Aorta (tissue), 5 donors: ENCODE results near the gene LUZP2. TPM values are rescaled to one million over a fixed set of nuclear protein-coding genes. Genes with fewer than 3 reads are reported as not detected.
"Not testable (repeated sequence)": the region's sequence is repeated elsewhere in the genome, so short reads cannot be mapped to it uniquely, and the experiment has no call there.

Experiments
- ATAC-seq: fragments of 200-7000 bp; cut with Tn5 transposase; one replicate; pipeline ENCODE4 v1.9.1; 2022; ENCODE audit warnings: moderate library complexity; ENCODE audit not compliant: low FRiP score
- DNase-seq, 2 donors: peaks; one replicate each; pipeline ENCODE4 v3.0.0-alpha.2; 2020
- H3K27ac ChIP-seq, 2 donors: one replicate each; pipeline ENCODE4 v1.5.1; 2013; ENCODE audit warnings: low read length in 2 of 2, mild to moderate bottlenecking in 2 of 2, moderate library complexity in 2 of 2, control low read depth in 1 of 2, inconsistent platforms in 1 of 2, low read depth in 1 of 2
- H3K27me3 ChIP-seq, 2 donors: one replicate each; pipeline ENCODE4 v1.6.1; 2013; ENCODE audit warnings: control low read depth in 1 of 2, low read length in 1 of 2, mild to moderate bottlenecking in 1 of 2, moderate library complexity in 1 of 2; ENCODE audit not compliant: insufficient read depth in 2 of 2, control insufficient read depth in 1 of 2
- H3K36me3 ChIP-seq, 2 donors: one replicate each; pipeline ENCODE4 v1.6.1; 2013; ENCODE audit warnings: control low read depth in 1 of 2, low read length in 1 of 2, mild to moderate bottlenecking in 1 of 2; ENCODE audit not compliant: insufficient read depth in 2 of 2, control insufficient read depth in 1 of 2
- H3K4me1 ChIP-seq, 2 donors: one replicate each; pipeline ENCODE4 v1.6.1; 2013; ENCODE audit warnings: low read length in 2 of 2, control low read depth in 1 of 2, mild to moderate bottlenecking in 1 of 2, moderate library complexity in 1 of 2; ENCODE audit not compliant: insufficient read depth in 2 of 2, control insufficient read depth in 1 of 2
- H3K4me3 ChIP-seq, 2 donors: one replicate each; pipeline ENCODE4 v1.5.1; 2013; ENCODE audit warnings: low read length in 2 of 2, control low read depth in 1 of 2, mild to moderate bottlenecking in 1 of 2
- H3K9me3 ChIP-seq: one replicate; pipeline ENCODE4 v1.6.1; 2013; ENCODE audit warnings: mild to moderate bottlenecking, low read length; ENCODE audit not compliant: control insufficient read depth
- whole genome bisulfite sequencing, 2 donors: extraction: QIAGEN DNeasy Blood & Tissue Kit; methylation state at CpG; one replicate each; pipeline ENCODE4 v1.1.7; 2013; 5-methylcytosine and 5-hydroxymethylcytosine counted together
- intact Hi-C, 2 donors: fragments of 100-400 bp; cut with DNase I; formaldehyde crosslinking; loops; one replicate each; pipeline versions ENCODE4 v1.14.2 to v1.15.0; 2022
- polyA plus RNA-seq, 2 donors: library from polyadenylated mRNA; stranded (reverse); fragments of 200-250 nt; gene quantifications; one replicate each; pipeline ENCODE4 v1.2.3, GENCODE V29; 2013
- total RNA-seq, 2 donors: library from RNA; stranded (reverse); fragmentation: NEBNext Ultra II Directional; extraction: Animal tissue kit (Norgen Biotek cat#: 25700); gene quantifications; one replicate each; pipeline ENCODE4 v1.2.1, GENCODE V29; 2021
- donor health status: healthy with polysubstance abuse.
- donor health status: Bipolar disorder and iron deficiency.
- donor health status: DM: no; HTN: no; CAD: no.
- donor health status: DM: no; HTN: no; CAD: no.
- donor health status: DM: yes; HTN: yes; CAD: no.

The LUZP2 gene
- total and polyA plus RNA-seq, 4 donors: 0.15 to 0.50 TPM; not detected in 2

GRCh38 chr11:24932110-24933000, 435.5 kb downstream of the LUZP2 start:
- ATAC-seq: no peak
- 58 to 64% methylated on average over 9 of the region's 9 CpGs for WGBS, 2 donors
- Histone ChIP-seq H3K27ac (no peak overlapping the region), H3K4me3 (no peak overlapping the region), H3K4me1 (no peaks in the 10 kb centered on the region), H3K36me3 (no peaks in the 10 kb centered on the region), H3K9me3 (no peaks in the 10 kb centered on the region), H3K27me3 (no peaks in the 10 kb centered on the region)
- DNase-seq: no peak
- intact Hi-C loops: no loop called here

GRCh38 chr11:24934733-24935439, 438.0 kb downstream of the LUZP2 start:
- H3K27ac ChIP-seq: no peak overlapping the region
- no peaks in the 10 kb centered on the region for H3K4me1 ChIP-seq
- DNase-seq (no peak), ATAC-seq (no peak)
- no peaks in the 10 kb centered on the region for H3K36me3 ChIP-seq
- no peaks in the 10 kb centered on the region for H3K27me3 ChIP-seq
- no peaks in the 10 kb centered on the region for H3K9me3 ChIP-seq
- intact Hi-C loops: no loop called here
- WGBS, 2 donors: 32 to 53% methylated on average over 1 of the region's 1 CpG
- no peak overlapping the region for H3K4me3 ChIP-seq

GRCh38 chr11:24944891-24945290, 448.0 kb downstream of the LUZP2 start:
- Histone ChIP-seq H3K36me3 (no peaks in the 10 kb centered on the region), H3K27me3 (no peaks in the 10 kb centered on the region), H3K4me3 (no peak overlapping the region), H3K9me3 (no peaks in the 10 kb centered on the region), H3K27ac (no peak overlapping the region), H3K4me1 (no peaks in the 10 kb centered on the region)
- no peak for ATAC-seq
- intact Hi-C loops: no loop called here
- DNase-seq: no peak
- WGBS, 2 donors: 66 to 75% methylated on average over 3 of the region's 3 CpGs

GRCh38 chr11:24949406-24949805, 452.6 kb downstream of the LUZP2 start:
- H3K27ac ChIP-seq: no peak overlapping the region
- no peak for ATAC-seq
- H3K4me3 ChIP-seq: no peak overlapping the region
- no peak for DNase-seq
- H3K27me3 ChIP-seq: no peaks in the 10 kb centered on the region
- 72 to 77% methylated on average over 5 of the region's 5 CpGs for WGBS, 2 donors
- H3K4me1 ChIP-seq: no peaks in the 10 kb centered on the region
- intact Hi-C loops: no loop called here
- H3K36me3 ChIP-seq: no peaks in the 10 kb centered on the region
- H3K9me3 ChIP-seq: no peaks in the 10 kb centered on the region

GRCh38 chr11:24963852-24964251, 467.0 kb downstream of the LUZP2 start:
- WGBS, 2 donors: 81 to 94% methylated on average over 2 of the region's 2 CpGs
- Histone ChIP-seq H3K4me1 (no peaks in the 10 kb centered on the region), H3K27me3 (no peaks in the 10 kb centered on the region), H3K9me3 (no peaks in the 10 kb centered on the region), H3K36me3 (no peaks in the 10 kb centered on the region), H3K4me3 (no peak overlapping the region), H3K27ac (no peak overlapping the region)
- ATAC-seq: no peak
- intact Hi-C loops: no loop called here
- no peak for DNase-seq

- DNase-seq: no peak
- intact Hi-C loops: no loop called here
- no peak overlapping the region for H3K4me3 ChIP-seq
Measured at GRCh38 chr11:24965748-24966147, 468.9 kb downstream of the LUZP2 start.

GRCh38 chr11:24993903-24994302, 497.1 kb downstream of the LUZP2 start:
- H3K36me3 ChIP-seq, H3K4me1 ChIP-seq, H3K27ac ChIP-seq, intact Hi-C loops, H3K4me3 ChIP-seq, ATAC-seq, DNase-seq, H3K9me3 ChIP-seq, H3K27me3 ChIP-seq: not testable (repeated sequence)
- WGBS, 2 donors: 85 to 86% methylated on average over 7 of the region's 7 CpGs

More at GRCh38 chr11:24965748-24966147, 468.9 kb downstream of the LUZP2 start:
- Histone ChIP-seq H3K27me3 (no peaks in the 10 kb centered on the region), H3K4me1 (no peaks in the 10 kb centered on the region), H3K9me3 (no peaks in the 10 kb centered on the region), H3K36me3 (no peaks in the 10 kb centered on the region), H3K27ac (no peak overlapping the region)
- ATAC-seq: no peak

GRCh38 chr11:24999929-25000328, 503.1 kb downstream of the LUZP2 start:
- H3K27me3 ChIP-seq, H3K27ac ChIP-seq, ATAC-seq, H3K9me3 ChIP-seq, H3K4me1 ChIP-seq, H3K4me3 ChIP-seq, DNase-seq, H3K36me3 ChIP-seq, intact Hi-C loops: not testable (repeated sequence)
- 78 to 80% methylated on average over 5 of the region's 5 CpGs for WGBS, 2 donors

GRCh38 chr11:25037431-25037830, 540.6 kb downstream of the LUZP2 start:
- H3K4me3 ChIP-seq: no peak overlapping the region
- intact Hi-C loops: no loop called here
- DNase-seq (no peak), ATAC-seq (no peak)
- H3K9me3 ChIP-seq: peaks cover 1% of the 10 kb centered on the region
- H3K4me1 ChIP-seq: no peaks in the 10 kb centered on the region
- no peaks in the 10 kb centered on the region for H3K27me3 ChIP-seq
- 4 to 13% methylated on average over 1 of the region's 1 CpG for WGBS, 2 donors
- H3K36me3 ChIP-seq: no peaks in the 10 kb centered on the region
- H3K27ac ChIP-seq: no peak overlapping the region
